IPS DF 6.9 (cell line): ENCODE results near the gene YEATS4.
A peak's percentile ranks its signal among the peaks of the same experiment; 100 is the strongest.

Source experiments
- DNase-seq: peaks from one replicate; pipeline ENCODE4 v3.0.0-alpha.2; 2013; ENCODE audit warnings: low read depth, low spot score
- H3K27ac ChIP-seq: one replicate; pipeline ENCODE4 v1.5.1; 2013; ENCODE audit warnings: low read length, control low read depth
- H3K27me3 ChIP-seq: 2 replicates; pipeline ENCODE4 v1.6.1; 2013; ENCODE audit warnings: mild to moderate bottlenecking, low read length; ENCODE audit not compliant: control insufficient read depth, insufficient read depth
- H3K36me3 ChIP-seq: 2 replicates; pipeline ENCODE4 v1.6.1; 2013; ENCODE audit warnings: low read length; ENCODE audit not compliant: control insufficient read depth, insufficient read depth
- H3K4me1 ChIP-seq: 2 replicates; pipeline ENCODE4 v1.6.1; 2013; ENCODE audit warnings: low read length; ENCODE audit not compliant: control insufficient read depth, insufficient read depth
- H3K4me3 ChIP-seq: 2 replicates; pipeline ENCODE4 v1.5.1; 2013; ENCODE audit warnings: mild to moderate bottlenecking, low read length
- H3K9me3 ChIP-seq: 2 replicates; pipeline ENCODE4 v1.6.1; 2013; ENCODE audit warnings: low read length, inconsistent platforms; ENCODE audit not compliant: control insufficient read depth, insufficient read depth
- WGBS: extraction: QIAGEN DNeasy Blood & Tissue Kit; methylation state at CpG from one replicate; pipeline ENCODE4 v1.1.7; 2013; ENCODE audit warnings: mixed read lengths, missing lambda C conversion rate; ENCODE audit not compliant: insufficient read length, insufficient coverage; 5-methylcytosine and 5-hydroxymethylcytosine counted together

Gene YEATS4

GRCh38 chr12:69352904-69353303 lies 6.6 kb upstream of the YEATS4 start:
- Histone ChIP-seq H3K27me3 (no peaks in the 10 kb centered on the region), H3K9me3 (no peaks in the 10 kb centered on the region), H3K4me3 (no peak overlapping the region), H3K27ac (no peak overlapping the region), H3K36me3 (no peaks in the 10 kb centered on the region), H3K4me1 (no peaks in the 10 kb centered on the region)
- no CpG with 5 or more reads among the region's 5 CpGs for WGBS
- DNase-seq: no peak

- H3K4me3 ChIP-seq: no peak overlapping the region
- H3K9me3 ChIP-seq: no peaks in the 10 kb centered on the region
- H3K27ac ChIP-seq: no peak overlapping the region
- no peaks in the 10 kb centered on the region for H3K4me1 ChIP-seq
- WGBS: no CpG with 5 or more reads among the region's 1 CpG
- no peaks in the 10 kb centered on the region for H3K27me3 ChIP-seq
- no peak for DNase-seq
- H3K36me3 ChIP-seq: no peaks in the 10 kb centered on the region
Observed at GRCh38 chr12:69354172-69354555, 5.4 kb upstream of the YEATS4 start.

- Histone ChIP-seq H3K27ac (no peak overlapping the region), H3K4me3 (no peak overlapping the region), H3K36me3 (no peaks in the 10 kb centered on the region), H3K4me1 (no peaks in the 10 kb centered on the region), H3K9me3 (no peaks in the 10 kb centered on the region), H3K27me3 (no peaks in the 10 kb centered on the region)
- no peak for DNase-seq
- no CpG with 5 or more reads among the region's 1 CpG for WGBS
Observed at GRCh38 chr12:69354556-69355187, 4.9 kb upstream of the YEATS4 start.

GRCh38 chr12:69355363-69356028 lies 4.0 kb upstream of the YEATS4 start:
- H3K27ac ChIP-seq: no peak overlapping the region
- H3K9me3 ChIP-seq: no peaks in the 10 kb centered on the region
- H3K4me3 ChIP-seq: no peak overlapping the region
- DNase-seq: no peak
- H3K36me3 ChIP-seq: no peaks in the 10 kb centered on the region
- WGBS: no CpG with 5 or more reads among the region's 2 CpGs
- H3K27me3 ChIP-seq: no peaks in the 10 kb centered on the region
- no peaks in the 10 kb centered on the region for H3K4me1 ChIP-seq

DNA sequence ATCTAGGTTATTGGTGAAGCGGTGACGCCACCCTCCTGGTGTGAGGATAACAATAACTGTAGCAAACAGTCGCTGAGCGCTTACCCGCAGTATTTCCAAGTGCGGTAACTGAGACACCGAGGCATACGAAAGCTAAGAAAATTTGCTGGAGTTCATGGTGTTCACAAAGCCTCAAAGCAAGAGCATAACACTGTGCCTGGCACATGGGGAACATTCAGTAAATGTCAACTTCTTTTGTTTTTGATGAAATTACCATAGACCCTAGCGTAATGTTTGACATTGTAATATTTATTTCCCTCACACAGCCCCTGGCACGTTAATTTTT lies 767 bp downstream of the YEATS4 start:
- DNase-seq: no peak
- WGBS: no CpG with 5 or more reads among the region's 10 CpGs

DNA sequence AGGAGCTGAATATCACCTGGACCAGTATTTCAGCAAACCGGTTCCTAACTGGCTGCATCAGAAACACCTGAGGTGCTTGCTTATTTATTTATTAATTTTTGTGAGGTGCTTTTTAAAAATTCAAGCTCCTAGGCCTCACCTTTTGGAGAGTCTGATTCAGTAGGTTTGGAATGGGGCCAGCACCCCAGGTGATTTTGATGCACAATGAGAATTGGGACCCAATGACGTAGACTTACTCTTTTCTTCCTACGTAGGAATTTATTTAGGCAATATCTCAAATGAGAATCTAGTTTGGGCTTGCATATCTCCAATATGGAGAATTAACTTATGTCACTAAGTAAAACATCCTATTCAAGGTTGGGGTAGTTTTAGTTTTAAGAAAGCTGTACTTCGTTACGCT lies 7.3 kb downstream of the YEATS4 start:
- no peak for DNase-seq
- no peak overlapping the region for H3K4me3 ChIP-seq
- no peaks in the 10 kb centered on the region for H3K27me3 ChIP-seq
- no CpG with 5 or more reads among the region's 5 CpGs for WGBS
- no peaks in the 10 kb centered on the region for H3K4me1 ChIP-seq
- H3K9me3 ChIP-seq: no peaks in the 10 kb centered on the region
- H3K27ac ChIP-seq: no peak overlapping the region
- H3K36me3 ChIP-seq: peaks cover 6% of the 10 kb centered on the region; the same call in 1 of the 2 replicates

More for the DNA sequence above, 767 bp downstream of the YEATS4 start:
- H3K27me3 ChIP-seq: no peaks in the 10 kb centered on the region
- H3K36me3 ChIP-seq: no peaks in the 10 kb centered on the region
- no peaks in the 10 kb centered on the region for H3K4me1 ChIP-seq
- H3K27ac ChIP-seq: no peak overlapping the region
- no peaks in the 10 kb centered on the region for H3K9me3 ChIP-seq
- H3K4me3 ChIP-seq: peak overlapping the region; percentile 61; the same call in 1 of the 2 replicates

GRCh38 chr12:69368171-69368570 lies 8.6 kb downstream of the YEATS4 start:
- Histone ChIP-seq H3K27ac (no peak overlapping the region), H3K9me3 (no peaks in the 10 kb centered on the region), H3K4me1 (no peaks in the 10 kb centered on the region), H3K36me3 (peaks cover 7% of the 10 kb centered on the region; the same call in 1 of the 2 replicates), H3K4me3 (no peak overlapping the region), H3K27me3 (no peaks in the 10 kb centered on the region)
- no CpG with 5 or more reads among the region's 1 CpG for WGBS
- DNase-seq: no peak

DNA sequence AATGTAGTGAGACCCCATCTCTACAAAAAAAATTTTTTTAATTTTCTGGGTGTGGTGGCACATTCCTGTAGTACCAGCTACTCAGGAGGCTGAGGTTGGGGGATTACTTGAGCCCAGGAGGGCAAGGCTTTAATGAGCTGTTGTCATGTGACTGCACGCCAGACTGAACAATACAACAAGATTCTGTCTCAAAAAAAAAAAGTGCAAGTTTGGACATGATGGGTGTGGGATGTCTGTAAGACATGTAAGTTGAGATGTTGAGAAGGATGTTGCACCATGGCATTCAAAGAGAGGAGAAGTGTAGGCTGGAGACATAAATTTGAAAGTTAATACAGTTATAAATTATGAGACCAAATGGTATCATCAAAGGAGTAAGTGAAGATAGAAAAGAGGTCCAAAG lies 23.5 kb downstream of the YEATS4 start:
- no peaks in the 10 kb centered on the region for H3K4me1 ChIP-seq
- peaks cover 4% of the 10 kb centered on the region; the same call in 1 of the 2 replicates for H3K36me3 ChIP-seq
- WGBS: no CpG with 5 or more reads among the region's 1 CpG
- H3K4me3 ChIP-seq: no peak overlapping the region
- no peak for DNase-seq
- no peak overlapping the region for H3K27ac ChIP-seq
- H3K27me3 ChIP-seq: no peaks in the 10 kb centered on the region
- no peaks in the 10 kb centered on the region for H3K9me3 ChIP-seq

DNA sequence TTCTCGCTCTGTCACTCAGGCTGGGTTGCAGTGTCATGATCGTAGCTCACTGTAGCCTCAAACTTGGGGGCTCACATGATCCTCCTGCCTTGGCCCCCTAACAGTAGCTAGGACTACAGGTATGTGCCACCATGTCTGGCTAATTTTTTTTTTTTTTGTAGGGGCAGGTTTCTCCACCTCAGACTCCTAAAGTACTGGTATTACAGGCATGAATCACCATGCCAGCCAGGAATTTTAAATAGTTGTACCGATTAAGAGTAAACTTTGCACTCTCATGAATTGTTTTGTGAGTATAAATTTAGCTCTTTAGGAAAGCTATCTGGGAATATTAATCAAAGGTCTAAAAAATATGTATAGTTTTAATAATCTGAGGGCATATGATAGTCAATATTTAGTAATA lies 25.5 kb downstream of the YEATS4 start:
- Histone ChIP-seq H3K36me3 (peaks cover 4% of the 10 kb centered on the region; the same call in 1 of the 2 replicates), H3K4me1 (no peaks in the 10 kb centered on the region), H3K27me3 (no peaks in the 10 kb centered on the region), H3K9me3 (no peaks in the 10 kb centered on the region), H3K4me3 (no peak overlapping the region), H3K27ac (no peak overlapping the region)
- no CpG with 5 or more reads among the region's 3 CpGs for WGBS
- no peak for DNase-seq

- no peaks in the 10 kb centered on the region for H3K9me3 ChIP-seq
- no peak for DNase-seq
- H3K27ac ChIP-seq: no peak overlapping the region
- no CpG with 5 or more reads among the region's 2 CpGs for WGBS
- peaks cover 7% of the 10 kb centered on the region; the same call in 1 of the 2 replicates for H3K36me3 ChIP-seq
- H3K27me3 ChIP-seq: no peaks in the 10 kb centered on the region
- no peak overlapping the region for H3K4me3 ChIP-seq
- no peaks in the 10 kb centered on the region for H3K4me1 ChIP-seq
Observed at GRCh38 chr12:69386921-69387320, 27.4 kb downstream of the YEATS4 start.

DNA sequence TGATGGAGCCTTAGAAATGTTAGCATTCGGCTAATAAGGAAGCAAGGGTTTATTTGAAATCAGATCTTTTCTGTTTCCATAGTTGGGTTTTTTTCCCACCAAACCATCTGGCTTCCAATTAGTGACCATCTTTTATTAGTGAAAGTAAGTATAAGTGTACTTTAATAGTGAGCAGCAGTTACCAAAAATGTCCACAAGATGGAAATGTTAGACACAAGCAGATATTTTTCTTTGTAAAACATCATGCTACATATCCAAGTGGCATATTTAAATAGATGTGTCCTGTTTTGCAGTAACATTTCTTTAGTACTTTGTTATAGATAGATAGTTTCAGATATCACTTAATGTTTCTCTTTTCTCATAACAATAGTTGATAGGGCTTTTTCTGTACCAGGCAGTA lies 28.8 kb downstream of the YEATS4 start:
- no peaks in the 10 kb centered on the region for H3K27me3 ChIP-seq
- WGBS: no CpG with 5 or more reads among the region's 1 CpG
- H3K27ac ChIP-seq: no peak overlapping the region
- H3K36me3 ChIP-seq: peaks cover 7% of the 10 kb centered on the region; the same call in 1 of the 2 replicates
- H3K9me3 ChIP-seq: no peaks in the 10 kb centered on the region
- H3K4me3 ChIP-seq: no peak overlapping the region
- DNase-seq: no peak
- no peaks in the 10 kb centered on the region for H3K4me1 ChIP-seq
